Cerebellar cortex (tissue), 1 donor: ENCODE data around the gene TARDBP.
"Not testable (repeated sequence)": the region's sequence is repeated elsewhere in the genome, so short reads cannot be mapped to it uniquely, and the experiment has no call there.

ENCODE experiments used
- DNase-seq: peaks from one replicate; pipeline ENCODE4 v3.0.0-alpha.2; 2015; ENCODE audit warnings: low spot score

TARDBP gene

DNA sequence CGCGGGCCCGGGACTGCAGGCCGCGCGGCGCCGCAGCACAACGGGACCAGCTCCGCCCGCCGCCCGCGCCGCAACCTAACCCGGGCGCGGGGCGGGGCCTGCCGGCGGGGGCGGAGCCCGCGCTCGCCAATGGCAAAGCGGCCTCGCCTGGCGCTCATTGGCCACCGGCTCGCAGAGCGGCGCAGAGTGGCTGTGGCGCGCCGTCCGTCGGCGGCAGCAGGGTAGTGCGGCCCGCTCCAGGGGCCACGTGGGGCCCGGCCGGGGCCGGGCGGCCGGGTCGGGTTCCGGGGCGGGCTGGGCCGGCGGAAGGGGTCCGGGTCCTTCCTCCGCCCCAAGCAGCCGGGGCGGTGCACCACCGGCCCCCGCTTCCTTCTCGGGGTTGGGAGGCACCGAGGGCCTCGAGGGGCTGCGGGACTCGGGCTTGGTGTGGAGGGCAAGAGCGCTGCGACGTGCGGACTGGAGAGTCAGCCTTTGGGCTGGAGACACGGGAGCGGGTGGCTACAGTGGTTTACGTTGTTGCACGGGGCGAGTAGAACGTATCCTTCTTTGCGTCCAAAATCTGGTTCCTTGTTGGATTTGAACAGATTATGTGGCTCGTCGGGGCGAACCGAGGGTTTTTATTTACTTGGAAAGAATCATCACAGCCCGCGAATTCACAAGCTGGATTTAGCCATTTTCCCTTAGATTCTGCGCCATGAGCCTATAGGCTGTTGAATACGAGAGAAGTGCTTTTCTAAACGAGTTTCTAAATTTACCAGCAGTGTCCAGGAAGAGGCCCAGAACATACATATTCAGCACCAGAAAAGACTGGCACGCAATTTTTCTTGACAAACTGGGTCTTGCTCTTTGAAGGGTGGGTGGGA, 47.7 kb downstream of the TARDBP start, which contains the start of gene SRM:
Gene SRM, minus strand, starts transcription at position 51 of the 863 bp plus-strand sequence. CDS start 75 bp downstream, outside the sequence.
- peak; percentile 85 for DNase-seq

DNA sequence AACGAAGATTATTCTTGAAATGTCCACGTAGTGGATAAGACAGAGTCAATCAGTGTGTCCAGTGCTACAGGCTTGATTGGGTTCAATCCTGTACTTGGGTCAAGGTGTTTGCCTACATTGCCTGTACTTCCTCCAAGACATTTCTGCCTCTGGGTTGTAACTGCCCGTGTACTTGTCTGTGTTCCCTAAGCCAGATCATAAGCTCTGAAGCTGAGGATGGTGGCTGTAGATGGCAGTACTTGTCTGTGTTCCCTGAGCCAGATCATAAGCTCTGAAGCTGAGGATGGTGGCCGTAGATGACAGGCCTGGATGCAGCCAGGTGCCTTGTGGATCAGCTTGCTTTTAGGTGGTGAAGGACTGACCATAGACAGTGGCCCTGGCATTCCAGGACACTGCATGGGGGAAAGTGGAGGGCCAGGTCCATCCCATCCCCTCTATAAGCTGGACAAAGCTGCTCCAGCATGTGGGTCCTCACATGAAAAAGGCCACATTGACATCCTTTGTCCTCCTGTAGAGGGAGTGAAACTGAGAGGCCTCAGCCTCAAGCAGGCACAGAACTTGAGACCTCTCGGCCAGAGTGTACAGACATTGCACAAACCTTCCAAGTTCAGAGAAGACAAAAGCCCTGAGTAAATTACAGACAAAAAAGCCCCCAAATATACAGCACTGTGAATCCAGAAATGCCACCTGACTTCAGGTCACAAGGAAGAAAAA, 49.4 kb downstream of the TARDBP start:
- DNase-seq = peak; percentile 48

DNA sequence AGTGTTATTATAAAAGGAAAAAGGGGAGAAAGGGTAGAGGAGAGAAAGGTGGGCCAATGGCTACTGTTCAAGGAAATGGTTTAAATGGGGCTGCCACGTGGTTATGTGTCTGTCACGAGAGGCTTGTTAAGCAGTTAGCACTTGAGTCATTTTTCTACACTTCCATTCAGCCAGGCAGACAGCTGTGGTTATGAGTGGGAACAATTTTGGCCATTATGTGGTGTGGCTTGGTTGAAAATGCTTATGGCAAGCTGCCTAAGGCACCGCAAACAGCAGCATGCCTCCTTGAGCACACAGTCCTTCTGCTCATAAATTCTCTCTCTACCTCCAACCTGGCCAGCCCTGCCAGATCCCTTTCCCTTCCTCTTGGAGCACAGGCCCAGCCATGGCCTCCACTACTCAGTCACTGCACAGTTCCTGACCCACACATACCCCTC, 50.5 kb downstream of the TARDBP start:
- DNase-seq = no peak

DNA sequence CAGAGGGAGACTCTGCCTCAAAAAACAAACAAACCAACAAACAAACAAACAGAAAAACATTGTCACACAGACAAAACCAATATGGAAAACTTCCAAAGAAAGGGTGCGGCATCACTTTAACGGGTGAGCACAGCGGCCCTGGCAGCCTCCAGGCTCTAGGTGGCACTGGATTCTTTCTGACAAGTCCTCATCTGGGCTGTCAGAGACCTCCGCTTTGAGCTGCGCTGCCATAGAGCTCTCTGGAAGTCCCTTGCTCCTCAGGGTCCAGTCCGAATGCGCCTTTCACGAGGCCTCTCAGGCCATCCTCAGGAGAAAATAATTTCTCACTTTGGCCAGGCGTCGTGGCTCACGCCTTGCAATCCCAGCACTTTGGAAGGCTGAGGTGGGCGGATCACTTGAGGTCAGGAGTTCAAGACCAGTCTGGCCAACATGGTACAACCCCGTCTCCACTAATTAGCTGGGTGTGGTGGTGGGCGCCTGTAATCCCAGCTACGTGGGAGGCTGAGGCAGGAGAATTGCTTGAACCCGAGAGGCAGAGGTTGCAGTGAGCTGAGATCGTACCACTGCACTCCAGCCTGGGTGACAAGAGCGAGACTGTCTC, 51.6 kb downstream of the TARDBP start:
- DNase-seq = peak; percentile 46

DNA sequence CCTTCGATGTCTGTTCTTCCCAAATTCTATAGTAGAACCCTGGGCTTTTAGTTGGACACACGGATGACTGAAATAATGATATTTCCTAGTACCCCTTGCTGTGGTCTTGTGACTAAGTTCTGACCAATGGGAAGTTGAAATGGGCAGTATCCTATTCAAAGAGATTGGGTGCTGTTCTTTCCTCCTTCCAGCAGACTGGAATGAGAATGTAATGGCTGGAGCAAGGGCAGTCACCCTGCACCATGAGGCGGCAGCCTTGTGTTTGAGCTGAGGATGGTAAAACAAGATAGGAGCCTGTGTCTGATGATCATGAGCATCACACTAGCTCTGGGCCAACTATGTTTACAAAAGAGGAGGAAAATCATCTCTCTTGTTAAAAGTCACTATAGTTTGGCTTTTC, 52.5 kb downstream of the TARDBP start:
- DNase-seq = no peak

DNA sequence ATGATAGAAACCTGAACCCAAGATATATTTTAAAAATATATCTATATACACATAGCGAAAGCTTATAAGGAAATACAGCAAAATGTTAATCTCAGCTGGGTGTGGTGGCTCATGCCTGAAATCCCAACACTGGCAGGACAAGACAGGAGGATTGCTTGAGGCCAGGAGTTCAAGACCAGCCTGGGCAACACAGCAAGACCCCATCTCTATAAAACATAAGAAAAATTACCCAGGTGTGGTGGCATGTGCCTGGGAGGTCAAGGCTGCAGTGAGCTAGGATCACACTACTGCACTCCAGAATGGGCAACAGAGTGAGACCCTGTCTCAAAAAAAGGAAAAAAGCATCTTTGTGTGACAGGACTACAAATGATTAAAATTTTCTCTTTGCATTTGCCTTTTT, 53.3 kb downstream of the TARDBP start:
- no peak for DNase-seq

DNA sequence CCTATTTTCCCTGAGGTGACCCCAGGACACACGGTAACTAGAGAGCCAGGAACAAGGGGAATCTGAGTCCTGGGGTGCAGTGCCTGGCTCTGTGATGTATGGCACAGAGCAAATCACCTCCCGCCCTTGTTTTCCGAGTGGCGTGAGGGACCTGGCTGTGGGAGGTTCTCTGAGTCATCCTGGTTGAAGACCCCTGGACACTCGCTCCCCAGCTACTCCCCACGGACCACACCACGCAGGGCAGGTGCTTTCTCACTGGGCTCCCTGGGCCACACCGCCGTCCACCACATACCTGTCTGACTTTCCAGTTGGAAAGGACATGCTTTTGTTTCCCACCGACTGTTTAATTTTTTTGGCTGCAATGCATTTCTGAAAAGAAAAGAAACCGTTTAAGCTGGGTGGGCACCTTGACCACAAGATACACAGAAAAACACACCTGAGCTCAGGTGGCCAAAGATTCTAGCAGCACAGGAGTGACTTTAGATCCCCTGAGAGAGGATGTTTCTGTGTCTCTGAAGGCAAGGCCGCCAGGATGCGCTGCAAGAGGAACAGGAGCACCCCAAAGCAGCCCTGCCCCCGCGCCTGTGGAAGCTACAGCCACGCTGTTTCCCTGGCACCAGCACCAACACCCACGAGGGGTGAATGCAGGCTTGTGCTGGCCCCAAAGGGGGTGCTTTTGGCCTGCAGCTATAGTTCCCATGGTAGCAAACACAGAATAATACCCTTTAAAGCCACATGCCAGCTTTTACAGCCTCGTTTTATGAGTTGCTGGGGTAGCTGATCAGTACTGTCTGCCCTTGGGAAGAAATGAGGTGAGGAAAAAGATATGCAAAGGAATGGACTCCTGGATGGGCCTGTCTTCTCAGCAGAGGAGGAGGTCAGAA, 55.5 kb downstream of the TARDBP start:
- DNase-seq = no peak

DNA sequence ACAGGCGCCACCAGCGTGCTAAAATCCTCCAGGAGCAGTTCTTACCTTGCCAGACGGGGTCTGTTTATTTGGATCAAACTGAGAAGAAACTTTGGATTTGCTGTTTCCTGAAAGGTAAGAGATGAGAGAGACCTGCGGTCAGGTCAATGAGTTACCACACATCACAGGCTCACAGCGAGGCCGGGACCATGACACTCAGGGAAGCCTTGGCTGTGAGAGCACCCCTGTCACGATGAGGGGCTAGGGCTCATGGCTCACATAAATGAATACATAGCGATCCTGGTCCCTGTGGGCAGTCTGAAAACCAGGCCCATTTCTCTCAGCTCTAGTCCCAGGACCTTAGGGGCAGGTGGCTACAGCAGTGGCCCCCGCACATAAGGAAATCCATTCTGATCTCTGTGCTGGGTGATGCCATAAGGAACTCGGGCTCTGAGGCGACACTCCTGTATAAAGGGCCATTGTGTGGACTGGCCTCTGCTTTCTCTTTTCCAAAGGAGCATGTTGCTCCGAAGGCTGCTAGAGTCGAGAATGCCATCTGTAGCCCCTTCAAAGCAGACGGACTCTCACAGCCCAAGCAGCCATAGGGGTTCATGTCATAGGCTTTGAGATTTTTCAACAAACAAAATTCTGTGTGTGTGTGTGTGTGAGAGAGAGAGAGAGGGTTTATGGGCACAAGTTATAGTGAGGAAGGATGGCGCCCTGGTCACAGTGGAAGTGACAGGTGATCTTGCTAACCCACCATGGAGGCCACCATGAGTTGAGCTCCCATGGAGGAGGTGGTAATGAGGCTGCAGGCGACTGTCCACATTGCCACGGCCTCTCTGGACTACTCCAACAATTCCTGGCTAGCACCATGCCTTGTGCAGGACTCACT, 56.4 kb downstream of the TARDBP start:
- no peak for DNase-seq

DNA sequence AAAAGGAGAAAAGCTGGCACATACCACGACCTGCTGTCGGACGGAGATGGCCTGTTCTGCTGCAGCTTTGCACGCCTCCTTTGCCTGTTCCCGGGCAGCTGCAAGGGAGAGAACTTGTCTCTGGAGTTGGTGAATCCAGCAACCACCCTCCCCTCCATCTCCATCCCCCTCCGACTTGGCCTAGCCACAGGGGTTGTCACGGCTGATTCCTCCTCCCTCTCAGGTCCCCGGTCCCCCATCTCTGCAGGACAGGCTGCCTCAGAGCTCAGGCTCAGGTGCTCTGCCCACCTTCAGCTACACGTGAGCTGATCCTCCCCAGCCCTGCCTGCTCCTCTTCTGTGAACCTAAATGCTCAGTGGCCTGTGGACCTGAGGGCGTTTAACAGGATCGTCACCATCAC, 58.4 kb downstream of the TARDBP start:
- no peak for DNase-seq

DNA sequence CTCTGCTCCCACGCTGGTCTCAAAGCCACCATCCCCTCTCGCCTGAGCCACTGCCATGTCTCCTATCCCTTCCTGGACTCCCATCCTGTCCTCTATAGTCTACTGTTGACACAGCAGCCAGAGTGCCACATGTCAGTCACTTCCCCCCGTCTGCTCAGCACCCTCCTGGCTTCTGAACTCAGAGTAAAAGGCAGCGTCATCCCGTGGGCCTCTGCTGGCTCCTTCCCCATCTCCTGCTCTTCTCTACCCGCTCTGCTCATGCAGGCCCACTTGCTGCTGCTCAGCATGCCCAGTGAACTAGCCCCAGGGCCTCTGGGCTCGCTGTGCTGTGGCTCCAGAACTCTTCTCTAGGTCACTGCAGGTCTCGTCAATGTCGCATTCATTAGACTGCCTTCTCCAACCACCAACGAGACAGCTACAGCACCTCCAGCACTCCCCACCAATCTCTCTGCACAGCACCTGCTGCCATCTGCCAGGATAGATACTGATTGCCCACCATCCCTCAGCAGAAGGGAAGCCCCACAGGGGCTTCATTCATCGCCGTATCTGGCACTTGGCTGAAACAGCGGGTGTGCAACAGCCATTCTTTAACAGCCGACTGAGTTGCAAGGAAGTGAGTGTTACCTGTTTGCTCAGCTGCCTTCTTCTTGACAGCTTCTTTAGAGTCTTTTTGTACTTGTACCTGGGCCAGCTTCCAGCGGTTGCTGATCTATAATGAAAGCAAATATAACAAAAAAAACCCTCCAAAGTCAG, 59.2 kb downstream of the TARDBP start:
- DNase-seq = peak; percentile 23

DNA sequence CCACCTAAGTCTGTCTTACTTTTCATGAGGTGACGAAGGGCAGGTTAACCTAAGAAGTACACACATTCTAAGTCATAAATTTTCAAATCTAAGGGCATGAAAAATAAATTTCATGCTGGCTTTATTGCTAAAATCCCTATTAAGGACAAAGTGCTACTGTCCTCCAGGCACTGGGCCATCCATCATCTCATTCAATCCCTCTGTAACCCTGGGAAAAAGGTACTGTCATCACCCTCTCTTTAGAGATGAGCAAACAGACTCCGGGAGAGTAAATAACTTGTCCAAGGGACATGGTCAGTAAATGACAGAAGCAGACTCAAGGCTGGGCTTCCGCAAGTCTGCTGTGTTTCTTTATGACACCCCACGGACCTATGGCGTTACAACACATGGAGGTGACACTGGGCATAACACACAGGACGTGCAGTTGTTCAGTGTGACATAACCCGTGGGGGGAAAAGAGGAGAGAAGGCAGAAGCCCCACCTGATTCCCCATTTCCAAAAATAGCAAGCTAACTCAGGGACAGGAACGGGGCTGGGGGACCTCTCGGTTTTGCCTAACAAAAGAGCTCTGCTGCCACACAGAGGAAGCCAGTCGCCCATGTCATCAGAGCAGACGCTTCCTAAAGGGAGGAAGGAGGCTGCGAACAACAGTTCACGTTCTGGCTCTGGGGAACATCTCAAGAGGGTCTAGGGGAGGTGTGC, 59.9 kb downstream of the TARDBP start:
- DNase-seq = no peak

DNA sequence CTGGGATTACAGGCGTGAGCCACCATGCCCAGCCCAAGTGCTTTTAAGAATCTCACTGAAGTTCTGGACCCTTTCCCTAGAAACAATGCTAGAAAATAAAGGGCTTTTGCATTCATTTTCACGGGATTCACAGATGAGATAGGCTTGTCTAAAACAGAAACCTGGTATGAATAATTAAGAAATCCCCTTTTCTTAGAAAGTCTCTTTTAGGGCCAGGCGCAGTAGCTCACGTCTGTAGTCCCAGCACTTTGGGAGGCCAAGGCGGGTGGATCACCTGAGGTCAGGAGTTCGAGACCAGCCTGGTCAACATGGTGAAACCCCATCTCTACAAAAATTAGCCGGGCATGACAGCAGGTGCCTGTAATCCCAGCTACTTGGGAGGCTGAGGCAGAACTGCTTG, 60.9 kb downstream of the TARDBP start:
- not testable (repeated sequence) for DNase-seq
